ENCODE results near the gene STK32A.

DNA sequence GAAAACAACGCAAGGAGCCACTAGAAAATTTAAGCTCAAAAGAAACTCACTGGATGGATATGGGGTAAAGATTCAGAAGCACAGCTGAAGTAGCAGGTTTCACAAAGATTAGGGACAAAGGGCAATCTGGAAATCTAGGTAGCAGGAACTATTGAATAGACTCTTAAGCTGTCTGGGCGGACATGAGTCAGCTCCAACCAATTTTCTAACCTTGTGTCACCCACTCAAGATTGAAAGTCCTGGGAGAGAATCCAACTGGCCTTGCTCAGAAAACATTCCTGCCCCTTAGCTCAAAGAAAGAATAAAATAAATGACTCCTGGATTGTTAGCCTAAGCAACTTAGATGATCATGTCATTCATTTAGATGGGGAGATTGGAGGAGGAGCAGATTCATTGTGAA is 69.2 kb downstream of the STK32A start:
- TF ChIP-seq, protein P1, sequence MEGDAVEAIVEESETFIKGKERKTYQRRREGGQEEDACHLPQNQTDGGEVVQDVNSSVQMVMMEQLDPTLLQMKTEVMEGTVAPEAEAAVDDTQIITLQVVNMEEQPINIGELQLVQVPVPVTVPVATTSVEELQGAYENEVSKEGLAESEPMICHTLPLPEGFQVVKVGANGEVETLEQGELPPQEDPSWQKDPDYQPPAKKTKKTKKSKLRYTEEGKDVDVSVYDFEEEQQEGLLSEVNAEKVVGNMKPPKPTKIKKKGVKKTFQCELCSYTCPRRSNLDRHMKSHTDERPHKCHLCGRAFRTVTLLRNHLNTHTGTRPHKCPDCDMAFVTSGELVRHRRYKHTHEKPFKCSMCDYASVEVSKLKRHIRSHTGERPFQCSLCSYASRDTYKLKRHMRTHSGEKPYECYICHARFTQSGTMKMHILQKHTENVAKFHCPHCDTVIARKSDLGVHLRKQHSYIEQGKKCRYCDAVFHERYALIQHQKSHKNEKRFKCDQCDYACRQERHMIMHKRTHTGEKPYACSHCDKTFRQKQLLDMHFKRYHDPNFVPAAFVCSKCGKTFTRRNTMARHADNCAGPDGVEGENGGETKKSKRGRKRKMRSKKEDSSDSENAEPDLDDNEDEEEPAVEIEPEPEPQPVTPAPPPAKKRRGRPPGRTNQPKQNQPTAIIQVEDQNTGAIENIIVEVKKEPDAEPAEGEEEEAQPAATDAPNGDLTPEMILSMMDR (IDR thresholded peaks at IDR 0.05; ENCODE audit: low read depth, low read length, missing input control), result no peak
- TF ChIP-seq SP1 (IDR thresholded peaks at IDR 0.05) (no peak), FOXA1 (IDR thresholded peaks at IDR 0.05) (no peak)
- TF ChIP-seq, protein P2, sequence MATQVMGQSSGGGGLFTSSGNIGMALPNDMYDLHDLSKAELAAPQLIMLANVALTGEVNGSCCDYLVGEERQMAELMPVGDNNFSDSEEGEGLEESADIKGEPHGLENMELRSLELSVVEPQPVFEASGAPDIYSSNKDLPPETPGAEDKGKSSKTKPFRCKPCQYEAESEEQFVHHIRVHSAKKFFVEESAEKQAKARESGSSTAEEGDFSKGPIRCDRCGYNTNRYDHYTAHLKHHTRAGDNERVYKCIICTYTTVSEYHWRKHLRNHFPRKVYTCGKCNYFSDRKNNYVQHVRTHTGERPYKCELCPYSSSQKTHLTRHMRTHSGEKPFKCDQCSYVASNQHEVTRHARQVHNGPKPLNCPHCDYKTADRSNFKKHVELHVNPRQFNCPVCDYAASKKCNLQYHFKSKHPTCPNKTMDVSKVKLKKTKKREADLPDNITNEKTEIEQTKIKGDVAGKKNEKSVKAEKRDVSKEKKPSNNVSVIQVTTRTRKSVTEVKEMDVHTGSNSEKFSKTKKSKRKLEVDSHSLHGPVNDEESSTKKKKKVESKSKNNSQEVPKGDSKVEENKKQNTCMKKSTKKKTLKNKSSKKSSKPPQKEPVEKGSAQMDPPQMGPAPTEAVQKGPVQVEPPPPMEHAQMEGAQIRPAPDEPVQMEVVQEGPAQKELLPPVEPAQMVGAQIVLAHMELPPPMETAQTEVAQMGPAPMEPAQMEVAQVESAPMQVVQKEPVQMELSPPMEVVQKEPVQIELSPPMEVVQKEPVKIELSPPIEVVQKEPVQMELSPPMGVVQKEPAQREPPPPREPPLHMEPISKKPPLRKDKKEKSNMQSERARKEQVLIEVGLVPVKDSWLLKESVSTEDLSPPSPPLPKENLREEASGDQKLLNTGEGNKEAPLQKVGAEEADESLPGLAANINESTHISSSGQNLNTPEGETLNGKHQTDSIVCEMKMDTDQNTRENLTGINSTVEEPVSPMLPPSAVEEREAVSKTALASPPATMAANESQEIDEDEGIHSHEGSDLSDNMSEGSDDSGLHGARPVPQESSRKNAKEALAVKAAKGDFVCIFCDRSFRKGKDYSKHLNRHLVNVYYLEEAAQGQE (IDR thresholded peaks at IDR 0.05), result no peak

Data from liver (tissue), 3 donors.